ENCODE measurements around the gene CPT1A.

DNA sequence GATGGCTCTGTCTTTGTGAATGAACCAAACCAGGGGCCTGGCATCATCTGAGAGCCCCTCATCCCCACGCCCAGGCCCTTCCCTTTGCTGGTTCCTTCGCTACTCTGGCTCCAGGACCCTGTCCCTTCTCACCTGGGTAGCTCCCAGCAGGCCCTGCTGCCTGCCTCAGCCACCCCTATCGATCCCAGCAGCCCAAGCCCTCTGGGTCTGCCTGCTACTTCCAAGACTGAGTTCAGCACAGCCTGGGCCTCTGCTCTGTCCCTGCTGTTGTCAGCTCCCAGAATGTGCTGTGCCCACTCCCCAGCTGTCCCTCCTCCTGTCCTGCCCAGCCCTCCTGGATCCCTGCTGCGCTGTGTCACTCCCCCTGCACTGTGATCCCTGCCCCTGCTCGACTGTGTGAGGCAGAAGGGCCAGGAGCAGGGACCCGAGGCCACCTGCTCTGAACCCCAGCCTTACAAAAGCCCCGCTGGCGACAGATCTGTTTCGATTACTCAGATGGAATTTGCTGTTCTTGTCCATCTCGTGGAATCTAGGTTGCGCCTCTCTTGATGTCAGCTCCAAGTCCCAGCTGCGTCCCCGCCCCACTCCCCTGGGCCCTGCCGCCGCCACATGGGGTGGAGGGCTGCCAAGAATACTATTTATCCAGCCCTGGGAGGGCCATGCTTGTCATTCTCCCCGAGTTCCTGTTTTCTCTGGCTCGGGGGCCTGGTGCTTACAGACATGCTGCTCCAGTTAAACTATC is 48.9 kb upstream of the CPT1A start:
- TF ChIP-seq, protein P1, sequence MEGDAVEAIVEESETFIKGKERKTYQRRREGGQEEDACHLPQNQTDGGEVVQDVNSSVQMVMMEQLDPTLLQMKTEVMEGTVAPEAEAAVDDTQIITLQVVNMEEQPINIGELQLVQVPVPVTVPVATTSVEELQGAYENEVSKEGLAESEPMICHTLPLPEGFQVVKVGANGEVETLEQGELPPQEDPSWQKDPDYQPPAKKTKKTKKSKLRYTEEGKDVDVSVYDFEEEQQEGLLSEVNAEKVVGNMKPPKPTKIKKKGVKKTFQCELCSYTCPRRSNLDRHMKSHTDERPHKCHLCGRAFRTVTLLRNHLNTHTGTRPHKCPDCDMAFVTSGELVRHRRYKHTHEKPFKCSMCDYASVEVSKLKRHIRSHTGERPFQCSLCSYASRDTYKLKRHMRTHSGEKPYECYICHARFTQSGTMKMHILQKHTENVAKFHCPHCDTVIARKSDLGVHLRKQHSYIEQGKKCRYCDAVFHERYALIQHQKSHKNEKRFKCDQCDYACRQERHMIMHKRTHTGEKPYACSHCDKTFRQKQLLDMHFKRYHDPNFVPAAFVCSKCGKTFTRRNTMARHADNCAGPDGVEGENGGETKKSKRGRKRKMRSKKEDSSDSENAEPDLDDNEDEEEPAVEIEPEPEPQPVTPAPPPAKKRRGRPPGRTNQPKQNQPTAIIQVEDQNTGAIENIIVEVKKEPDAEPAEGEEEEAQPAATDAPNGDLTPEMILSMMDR (IDR thresholded peaks at IDR 0.05; ENCODE audit: insufficient read depth, low read length, poor library complexity, severe bottlenecking), result no peak
- no peak for TF ChIP-seq EZH2phosphoT487 (conservative IDR thresholded peaks at IDR 0.05; ENCODE audit: low read length)
